GM19397 (cell line): Measurements from ENCODE around the gene CDAN1.
"Not testable (repeated sequence)": the region's sequence is repeated elsewhere in the genome, so short reads cannot be mapped to it uniquely, and the experiment has no call there.

Source experiments
- ATAC-seq: cut with Tn5 transposase; IDR thresholded peaks from one replicate; pipeline ENCODE4 v1.9.1; 2021; ENCODE audit warnings: mild to moderate bottlenecking, moderate library complexity; ENCODE audit not compliant: unreplicated experiment

CDAN1 gene, protein sequence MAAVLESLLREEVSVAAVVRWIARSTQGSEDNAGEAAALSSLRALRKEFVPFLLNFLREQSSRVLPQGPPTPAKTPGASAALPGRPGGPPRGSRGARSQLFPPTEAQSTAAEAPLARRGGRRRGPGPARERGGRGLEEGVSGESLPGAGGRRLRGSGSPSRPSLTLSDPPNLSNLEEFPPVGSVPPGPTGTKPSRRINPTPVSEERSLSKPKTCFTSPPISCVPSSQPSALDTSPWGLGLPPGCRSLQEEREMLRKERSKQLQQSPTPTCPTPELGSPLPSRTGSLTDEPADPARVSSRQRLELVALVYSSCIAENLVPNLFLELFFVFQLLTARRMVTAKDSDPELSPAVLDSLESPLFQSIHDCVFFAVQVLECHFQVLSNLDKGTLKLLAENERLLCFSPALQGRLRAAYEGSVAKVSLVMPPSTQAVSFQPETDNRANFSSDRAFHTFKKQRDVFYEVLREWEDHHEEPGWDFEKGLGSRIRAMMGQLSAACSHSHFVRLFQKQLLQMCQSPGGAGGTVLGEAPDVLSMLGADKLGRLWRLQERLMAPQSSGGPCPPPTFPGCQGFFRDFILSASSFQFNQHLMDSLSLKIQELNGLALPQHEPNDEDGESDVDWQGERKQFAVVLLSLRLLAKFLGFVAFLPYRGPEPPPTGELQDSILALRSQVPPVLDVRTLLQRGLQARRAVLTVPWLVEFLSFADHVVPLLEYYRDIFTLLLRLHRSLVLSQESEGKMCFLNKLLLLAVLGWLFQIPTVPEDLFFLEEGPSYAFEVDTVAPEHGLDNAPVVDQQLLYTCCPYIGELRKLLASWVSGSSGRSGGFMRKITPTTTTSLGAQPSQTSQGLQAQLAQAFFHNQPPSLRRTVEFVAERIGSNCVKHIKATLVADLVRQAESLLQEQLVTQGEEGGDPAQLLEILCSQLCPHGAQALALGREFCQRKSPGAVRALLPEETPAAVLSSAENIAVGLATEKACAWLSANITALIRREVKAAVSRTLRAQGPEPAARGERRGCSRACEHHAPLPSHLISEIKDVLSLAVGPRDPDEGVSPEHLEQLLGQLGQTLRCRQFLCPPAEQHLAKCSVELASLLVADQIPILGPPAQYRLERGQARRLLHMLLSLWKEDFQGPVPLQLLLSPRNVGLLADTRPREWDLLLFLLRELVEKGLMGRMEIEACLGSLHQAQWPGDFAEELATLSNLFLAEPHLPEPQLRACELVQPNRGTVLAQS

DNA sequence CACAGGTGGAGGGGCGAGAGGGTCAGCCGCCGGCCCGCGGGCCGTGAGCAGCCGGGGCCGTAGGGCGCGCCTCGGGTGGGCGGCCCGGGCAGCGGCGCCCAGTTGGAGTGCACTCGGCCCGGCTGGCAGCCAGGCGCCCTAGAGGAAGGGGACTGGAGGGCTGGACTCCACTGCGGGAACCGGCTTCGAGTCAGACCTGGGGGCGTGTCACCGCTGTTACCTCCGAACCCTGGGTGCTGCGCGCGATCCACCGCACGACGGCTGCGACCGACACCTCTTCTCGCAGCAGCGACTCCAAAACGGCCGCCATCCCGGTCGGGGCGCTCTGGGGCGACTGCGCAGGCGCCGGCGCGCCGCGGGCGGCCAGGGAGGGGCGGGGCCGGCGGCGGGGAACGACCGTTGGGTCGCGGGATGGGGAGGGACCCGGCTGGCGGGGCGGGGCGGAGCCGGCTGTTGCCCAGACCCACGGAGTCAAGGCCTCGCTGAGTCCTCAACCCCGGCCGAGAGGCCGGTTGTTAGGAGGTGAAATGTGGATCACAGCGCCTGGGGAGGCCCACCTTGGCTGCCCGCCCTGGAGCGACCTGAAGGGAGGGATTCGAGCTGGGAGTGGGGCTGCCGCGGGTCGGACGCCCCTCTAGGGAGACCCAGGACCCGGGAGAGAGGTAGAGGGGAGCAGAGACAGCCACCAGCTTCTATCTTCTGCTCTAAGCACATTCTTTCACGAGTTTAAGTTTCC is at the start of gene CDAN1:
Gene CDAN1, minus strand, starts transcription at position 336 of the 736 bp plus-strand sequence. Its CDS starts 26 bp downstream, at position 310.
- ATAC-seq, result peak; percentile 80

DNA sequence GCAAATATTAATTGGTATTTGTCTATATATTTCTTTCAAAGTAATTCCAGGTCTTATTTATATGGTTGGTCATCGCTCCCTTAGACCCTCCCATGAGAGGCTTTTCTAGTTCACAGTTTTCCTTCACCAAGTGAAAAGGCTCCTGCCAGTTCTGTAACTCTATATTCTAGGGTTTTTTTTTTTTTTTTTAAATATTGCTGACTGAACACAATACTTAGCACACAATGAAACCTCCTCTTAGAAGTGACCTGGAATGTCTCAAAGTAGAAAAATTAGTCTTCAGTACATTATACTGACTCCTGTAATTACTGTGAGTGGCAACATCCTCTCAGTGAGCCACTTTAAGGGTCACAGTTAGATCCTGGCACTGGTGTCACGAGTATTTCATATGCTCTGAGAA is 48.6 kb upstream of the CDAN1 start:
- no peak for ATAC-seq

DNA sequence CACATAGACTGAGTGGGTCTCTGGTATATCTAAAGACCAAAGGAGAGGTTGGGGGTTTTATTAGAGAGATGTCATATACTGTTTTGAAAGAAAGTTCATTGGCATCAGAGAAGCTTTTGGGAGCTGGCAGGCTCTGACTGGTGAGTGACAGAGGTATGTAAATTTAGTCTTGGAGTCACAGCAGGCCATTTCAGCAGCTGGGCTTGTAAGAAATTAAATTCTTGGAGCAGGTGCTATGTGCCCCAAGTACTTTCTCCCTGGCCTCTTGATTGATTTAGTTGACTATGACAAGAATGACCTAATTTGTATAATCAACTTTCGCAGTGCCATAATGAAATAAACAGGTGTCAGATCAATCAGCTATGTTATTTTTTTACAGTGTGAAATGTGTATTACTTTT is 47.8 kb upstream of the CDAN1 start:
- no peak for ATAC-seq

DNA sequence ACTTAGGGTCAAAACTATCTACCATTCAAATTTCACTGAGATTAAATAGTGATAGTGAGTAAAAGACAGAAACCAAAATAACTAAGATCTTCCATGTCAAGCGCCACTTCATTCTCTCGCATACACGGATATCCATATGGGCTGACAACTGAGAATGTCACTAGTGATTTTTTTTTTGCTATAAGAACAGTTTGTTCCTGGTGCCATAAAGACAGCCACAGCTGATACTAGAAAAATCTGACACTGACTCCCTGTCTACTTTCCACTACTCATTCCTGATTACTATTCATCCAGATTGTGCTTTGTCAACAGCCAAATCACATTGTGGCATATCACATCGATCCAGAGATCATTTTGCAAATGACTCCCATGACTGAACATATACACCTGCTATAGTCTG is 45.8 kb upstream of the CDAN1 start:
- no peak for ATAC-seq

DNA sequence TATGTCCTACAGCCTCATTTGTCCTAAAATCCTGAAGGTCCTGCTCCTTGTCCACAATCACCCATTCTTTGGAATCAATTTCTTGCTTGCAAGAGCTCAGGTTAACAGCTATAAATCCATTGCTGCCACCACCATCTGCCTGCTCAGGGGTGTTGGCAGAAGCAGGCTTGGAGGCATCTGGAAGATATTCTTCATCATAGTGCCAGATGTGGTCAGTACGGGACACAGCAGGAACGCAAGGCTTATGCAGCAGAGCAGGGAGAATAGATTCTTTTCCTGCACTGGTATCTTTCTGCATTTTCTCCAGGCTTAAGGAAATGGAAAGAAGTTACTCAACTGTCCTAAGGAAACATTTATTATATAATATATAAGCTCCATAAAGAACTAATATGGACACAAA is 38.5 kb upstream of the CDAN1 start:
- ATAC-seq, result no peak

DNA sequence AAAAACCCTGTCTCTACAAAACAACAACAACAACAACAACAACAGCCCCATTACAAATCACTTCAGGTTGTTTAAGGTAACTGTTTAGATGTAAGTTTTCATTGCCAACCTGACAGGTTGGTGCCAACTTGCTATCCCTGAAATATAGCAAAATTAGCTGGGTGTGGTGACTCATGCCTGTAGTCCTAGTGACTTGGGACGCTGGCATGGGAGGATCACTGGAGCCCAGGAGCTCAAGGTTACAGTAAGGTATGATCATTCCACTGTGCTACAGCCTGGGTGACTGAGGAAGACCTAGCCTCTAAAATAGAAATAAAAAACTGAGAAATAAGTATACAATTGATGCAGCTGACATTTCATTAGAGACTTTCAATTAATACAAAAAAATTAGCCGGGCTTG is 36.0 kb upstream of the CDAN1 start:
- ATAC-seq, result no peak

DNA sequence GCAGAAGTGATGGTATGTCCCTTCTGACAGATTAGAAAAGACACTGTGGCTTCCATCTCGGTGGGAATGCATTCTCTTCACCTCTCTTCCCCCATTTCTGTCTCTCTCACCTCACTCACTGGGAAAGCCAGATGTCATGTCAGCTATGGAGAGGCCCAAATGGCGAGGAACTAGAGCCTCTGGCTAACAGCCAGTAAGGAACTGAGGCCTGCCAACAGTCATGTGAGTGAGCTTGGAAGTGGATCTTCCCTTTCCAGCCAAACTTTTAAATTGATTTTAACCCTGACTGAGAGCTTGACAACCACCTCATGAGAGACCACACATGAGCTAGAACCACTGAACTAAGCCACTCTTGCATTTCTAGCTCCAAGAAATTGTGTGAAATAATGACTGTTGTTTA is 35.2 kb upstream of the CDAN1 start:
- ATAC-seq, result no peak

DNA sequence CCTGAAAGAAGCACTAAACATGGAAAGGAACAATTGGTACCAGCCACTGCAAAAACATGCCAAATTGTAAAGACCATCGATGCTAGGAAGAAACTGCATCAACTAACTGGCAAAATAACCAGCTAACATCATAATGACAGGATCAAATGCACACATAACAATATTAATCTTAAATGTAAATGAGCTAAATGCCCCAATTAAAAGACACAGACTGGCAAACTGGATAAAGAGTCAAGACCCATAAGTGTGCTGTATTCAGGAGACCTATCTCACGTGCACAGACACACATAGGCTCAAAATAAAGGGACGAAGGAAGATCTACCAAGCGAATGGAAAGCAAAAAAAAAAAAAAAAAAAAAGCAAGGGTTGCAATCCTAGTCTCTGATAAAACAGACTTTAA is 29.2 kb upstream of the CDAN1 start:
- ATAC-seq, result not testable (repeated sequence)

DNA sequence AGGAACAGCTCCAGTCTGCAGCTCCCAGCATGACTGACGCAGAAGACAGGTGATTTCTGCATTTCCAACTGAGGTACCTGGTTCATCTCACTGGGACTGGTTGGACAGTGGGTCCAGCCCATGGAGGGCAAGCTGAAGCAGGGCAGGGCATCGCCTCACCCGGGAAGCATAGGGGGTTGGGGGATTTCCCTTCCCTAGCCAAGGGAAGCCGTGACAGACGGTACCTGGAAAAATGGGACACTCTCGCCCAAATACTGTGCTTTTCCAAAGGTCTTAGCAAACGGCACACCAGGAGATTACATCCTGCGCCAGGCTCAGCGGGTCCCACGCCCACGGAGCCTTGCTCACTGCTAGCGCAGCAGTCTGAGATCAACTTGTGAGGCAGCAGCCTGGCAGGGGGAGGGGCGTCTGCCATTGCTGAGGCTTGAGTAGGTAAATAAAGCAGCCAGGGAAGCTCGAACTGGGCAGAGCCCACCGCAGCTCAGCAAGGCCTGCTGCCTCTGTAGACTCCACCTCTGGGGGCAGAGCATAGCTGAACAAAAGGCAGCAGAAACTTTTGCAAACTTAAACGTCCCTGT is 27.3 kb upstream of the CDAN1 start:
- not testable (repeated sequence) for ATAC-seq

DNA sequence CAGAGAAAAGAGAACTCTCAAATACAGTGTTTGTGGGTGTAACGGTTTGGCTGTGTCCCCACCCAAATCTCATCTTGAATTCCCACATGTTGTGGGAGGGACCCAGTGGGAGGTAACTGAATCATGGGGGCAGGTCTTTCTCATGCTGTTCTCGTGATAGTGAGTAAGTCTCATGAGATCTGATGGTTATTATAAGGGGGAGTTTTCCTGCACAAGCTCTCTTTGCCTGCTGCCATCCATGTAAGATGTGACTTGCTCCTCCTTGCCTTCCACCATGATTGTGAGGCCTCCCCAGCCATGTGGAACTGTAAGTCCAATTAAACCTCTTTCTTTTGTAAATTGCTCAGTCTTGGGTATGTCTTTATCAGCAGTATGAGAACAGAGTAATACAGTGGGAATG is 24.9 kb upstream of the CDAN1 start:
- not testable (repeated sequence) for ATAC-seq

DNA sequence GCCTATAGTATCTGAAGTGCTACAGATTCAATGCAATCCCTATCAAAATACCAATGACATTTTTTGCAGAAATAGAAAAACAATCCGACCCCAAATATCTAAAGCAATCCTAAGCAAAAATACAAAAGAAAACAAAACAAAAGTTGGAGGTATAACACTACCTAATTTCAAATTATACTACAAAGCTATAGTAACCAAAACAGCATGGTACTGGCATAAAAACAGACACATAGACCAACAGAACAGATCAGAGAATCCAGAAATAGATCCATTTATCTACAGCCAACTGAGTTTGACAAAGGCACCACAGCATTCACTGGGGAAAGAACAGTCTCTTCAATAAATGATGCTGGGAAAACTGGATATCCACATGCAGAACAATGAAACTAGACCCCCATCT is 23.8 kb upstream of the CDAN1 start:
- no peak for ATAC-seq

DNA sequence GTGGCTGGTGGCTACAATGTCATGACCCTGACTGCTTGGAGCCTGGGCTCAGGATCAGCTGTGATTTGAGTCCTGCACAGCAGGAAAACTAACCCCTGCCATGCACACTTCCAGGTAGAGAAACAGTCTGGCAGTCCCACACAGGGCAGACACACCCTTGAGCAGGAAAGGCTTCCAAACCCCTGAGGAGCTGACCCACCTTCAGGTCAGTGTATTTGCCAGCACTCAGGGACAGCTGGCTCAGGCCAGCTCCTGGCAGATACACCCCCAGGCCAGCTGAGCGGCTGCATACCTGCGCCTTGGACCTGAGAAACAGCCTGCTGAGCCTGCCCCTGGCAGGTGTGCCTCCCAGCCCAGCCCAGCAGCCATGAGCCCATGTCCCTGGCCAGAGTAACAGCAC is 22.2 kb upstream of the CDAN1 start:
- no peak for ATAC-seq

DNA sequence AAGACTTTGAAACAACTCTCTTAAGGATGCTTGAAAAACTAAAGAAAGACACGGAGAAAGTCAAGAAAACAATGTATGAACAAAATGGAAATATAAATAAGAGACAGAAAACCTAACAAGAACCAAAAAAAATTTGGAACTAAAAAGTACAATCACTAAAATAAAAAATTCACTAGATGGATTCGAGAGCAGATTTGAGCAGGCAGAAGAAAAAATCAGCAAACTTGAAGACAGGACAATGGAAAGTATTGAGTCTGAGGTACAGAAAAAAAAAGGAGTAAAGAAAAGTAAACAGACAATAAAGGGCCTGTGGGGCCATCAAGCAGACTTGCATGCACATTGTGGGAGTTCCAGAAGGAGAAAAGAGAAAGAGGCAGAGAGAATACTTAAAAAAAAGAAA is 13.4 kb upstream of the CDAN1 start:
- no peak for ATAC-seq

DNA sequence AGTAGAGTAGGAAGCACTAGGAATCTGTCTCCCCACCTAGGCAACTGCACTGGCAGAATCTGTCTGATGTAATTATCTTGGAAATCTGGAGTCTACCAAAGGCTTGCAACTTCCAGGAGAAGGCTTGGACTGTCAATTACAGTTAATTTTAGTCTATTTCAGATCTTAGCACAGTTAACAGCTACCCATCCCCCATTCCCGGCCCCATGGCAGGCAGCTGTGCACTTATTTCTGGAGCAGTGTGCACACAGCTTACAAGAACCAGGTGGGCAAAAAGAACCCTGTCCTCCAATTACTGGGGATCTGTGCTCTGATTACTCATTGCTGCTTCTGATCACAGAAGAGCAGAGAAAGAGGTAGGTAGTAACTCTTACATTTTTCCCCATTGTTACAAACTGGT is 12.3 kb upstream of the CDAN1 start:
- ATAC-seq, result no peak

DNA sequence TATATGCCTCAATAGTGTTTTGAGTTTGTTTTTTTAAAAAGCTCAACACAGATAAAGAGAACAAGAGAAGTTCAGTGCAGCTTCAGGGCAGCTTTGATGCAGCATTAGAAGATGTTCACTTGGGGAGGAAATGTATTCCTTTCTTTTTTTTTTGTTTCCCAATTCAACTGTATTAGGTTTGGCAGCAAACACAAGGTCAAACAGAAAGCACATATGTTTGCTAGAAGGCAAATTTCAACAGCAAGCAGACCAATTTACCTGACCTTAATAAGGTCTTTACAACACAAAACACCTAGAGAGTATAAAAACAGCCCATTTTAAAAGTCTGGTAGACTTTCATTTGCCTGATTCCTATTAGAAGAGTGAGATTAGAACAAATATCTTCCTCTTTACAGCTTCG is 7.3 kb upstream of the CDAN1 start:
- no peak for ATAC-seq

DNA sequence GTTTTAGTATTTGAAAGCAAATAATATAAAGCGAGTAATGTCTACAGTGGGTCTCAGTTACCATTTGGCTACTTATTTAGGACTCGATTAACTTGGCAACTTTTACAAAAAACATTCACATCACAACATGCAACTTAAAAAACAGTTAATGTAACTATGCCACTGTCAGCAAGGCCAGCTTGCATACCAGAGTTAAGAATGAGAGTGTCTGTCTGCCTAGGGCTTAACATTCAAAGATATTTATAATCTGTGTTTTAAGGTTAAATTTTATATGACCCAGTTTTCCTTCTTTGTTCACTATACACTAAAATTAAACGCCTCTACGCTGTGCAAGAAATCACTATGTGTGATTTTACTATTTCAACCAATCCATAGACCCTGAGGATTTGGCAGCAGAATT is 5.2 kb upstream of the CDAN1 start:
- ATAC-seq, result no peak

DNA sequence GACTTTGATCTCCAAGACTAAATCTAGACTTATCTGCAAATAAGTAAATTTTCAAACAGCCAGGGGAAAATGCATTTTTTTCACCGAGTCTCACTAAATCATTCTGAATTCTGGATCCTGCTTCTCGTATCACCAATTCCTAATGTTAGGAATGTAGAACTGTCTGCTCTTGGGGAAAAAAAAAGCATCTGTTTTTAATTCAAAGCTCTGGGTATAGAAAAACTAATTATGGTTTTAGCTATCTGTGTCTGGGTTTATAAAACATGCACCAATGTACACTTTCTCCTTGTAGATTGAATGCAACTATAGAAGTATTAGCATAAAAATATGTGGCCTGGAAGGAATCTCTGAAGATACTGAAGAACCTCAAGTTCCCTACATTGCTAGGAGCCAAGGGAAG is 4.8 kb upstream of the CDAN1 start:
- no peak for ATAC-seq

DNA sequence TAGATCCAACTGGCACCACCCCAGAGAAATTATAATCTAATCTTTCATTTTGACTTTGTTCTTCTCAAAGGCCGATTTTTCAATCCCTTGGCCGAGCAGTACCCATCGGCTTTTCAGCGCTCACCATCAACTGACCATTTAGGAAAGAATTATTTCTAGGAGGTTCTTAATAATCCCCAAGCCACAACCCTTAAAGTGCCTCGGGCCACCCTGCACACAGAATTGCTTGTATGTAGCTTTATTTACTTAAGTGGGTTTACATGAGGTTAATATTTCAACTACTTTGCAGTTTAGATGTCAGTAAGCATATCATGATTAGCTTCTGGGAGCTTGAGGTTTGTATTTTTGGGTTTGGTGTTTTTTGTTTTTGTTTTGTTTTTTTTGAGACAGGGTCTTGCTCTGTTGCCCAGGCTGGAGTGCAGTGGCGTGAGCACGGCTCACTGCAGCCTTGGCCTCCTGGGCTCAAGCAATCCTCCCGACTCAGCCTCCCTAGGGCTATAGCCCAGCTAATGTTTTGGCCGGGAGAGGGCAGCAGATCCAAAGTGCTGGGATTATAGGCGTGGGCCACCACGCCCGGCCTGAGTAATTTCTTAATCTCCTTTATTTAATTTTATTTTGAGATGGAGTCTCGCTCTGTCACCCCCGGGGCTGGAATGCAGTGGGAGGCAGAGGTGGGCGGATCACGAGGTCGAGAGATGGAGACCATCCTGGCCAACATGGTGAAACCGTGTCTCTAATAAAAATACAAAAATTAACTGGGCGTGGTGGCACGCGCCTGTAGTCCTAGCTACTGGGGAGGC is 801 bp upstream of the CDAN1 start:
- ATAC-seq, result no peak

DNA sequence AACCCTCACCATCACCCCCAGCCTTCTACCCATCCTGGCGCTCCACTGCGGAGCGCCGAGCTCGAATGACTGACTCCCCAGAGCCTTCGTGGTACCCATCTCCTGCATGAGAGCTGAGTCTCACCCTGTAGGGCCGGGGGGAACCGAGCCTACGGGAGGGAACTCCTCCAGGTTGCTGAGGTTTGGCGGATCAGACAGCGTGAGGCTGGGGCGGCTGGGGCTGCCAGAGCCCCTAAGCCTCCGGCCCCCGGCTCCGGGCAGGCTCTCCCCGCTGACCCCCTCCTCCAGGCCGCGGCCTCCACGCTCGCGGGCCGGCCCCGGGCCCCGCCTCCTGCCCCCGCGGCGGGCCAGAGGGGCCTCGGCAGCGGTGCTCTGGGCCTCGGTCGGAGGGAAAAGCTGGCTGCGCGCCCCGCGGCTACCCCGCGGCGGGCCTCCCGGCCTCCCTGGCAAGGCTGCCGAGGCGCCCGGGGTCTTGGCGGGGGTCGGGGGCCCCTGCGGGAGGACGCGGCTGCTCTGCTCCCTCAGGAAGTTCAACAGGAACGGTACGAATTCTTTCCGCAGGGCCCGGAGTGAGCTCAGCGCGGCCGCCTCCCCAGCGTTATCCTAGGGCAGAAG is 643 bp downstream of the CDAN1 start:
- ATAC-seq, result peak; percentile 33
